Effector memory CD4-positive, alpha-beta T cell (primary cell): ENCODE measurements around the gene TTC5.
"Not testable (repeated sequence)": the region's sequence is repeated elsewhere in the genome, so short reads cannot be mapped to it uniquely, and the experiment has no call there.

Experiments used
- DNase-seq, 3 donors: peaks; one replicate each; pipeline ENCODE4 v3.0.0-alpha.2; 2020
- H3K27ac ChIP-seq: 2 replicates; pipeline ENCODE4 v1.7.0; 2013; ENCODE audit warnings: mild to moderate bottlenecking, low read length, moderate library complexity; ENCODE audit not compliant: insufficient read depth, poor library complexity, severe bottlenecking
- H3K27me3 ChIP-seq: replicated peaks from 2 replicates; pipeline ENCODE4 v1.7.0; 2013; ENCODE audit warnings: mild to moderate bottlenecking, low read length; ENCODE audit not compliant: insufficient read depth, control insufficient read depth, poor library complexity, severe bottlenecking
- H3K36me3 ChIP-seq: 2 replicates; pipeline ENCODE4 v1.7.0; 2013; ENCODE audit warnings: mild to moderate bottlenecking, low read length, moderate library complexity; ENCODE audit not compliant: control insufficient read depth, insufficient read depth
- H3K4me1 ChIP-seq: 2 replicates; pipeline ENCODE4 v1.7.0; 2013; ENCODE audit warnings: low read length, mild to moderate bottlenecking; ENCODE audit not compliant: control insufficient read depth, insufficient read depth, poor library complexity, severe bottlenecking
- H3K4me3 ChIP-seq: 2 replicates; pipeline ENCODE4 v1.7.0; 2013; ENCODE audit warnings: low read length, low read depth, mild to moderate bottlenecking; ENCODE audit not compliant: insufficient read depth, poor library complexity, severe bottlenecking
- H3K9me3 ChIP-seq: 2 replicates; pipeline ENCODE4 v1.7.0; 2013; ENCODE audit warnings: mild to moderate bottlenecking, low read length, moderate library complexity; ENCODE audit not compliant: control insufficient read depth
- total RNA-seq, 3 donors: gene quantifications; one replicate each; lab custom pipeline; 2026; lab: John Stamatoyannopoulos, UW

Gene TTC5
- 11.4 to 19.9 (median 14.1) reads per million in 3 donors for total RNA-seq

GRCh38 chr14:20305265-20306078 lies at the start of gene TTC5:
TSS of gene TTC5 (minus strand) at chr14:20305951. CDS start at chr14:20305937, 14 bp downstream.
- peak within 1 kb of the TSS; percentile 82 for H3K4me3 ChIP-seq
- H3K9me3 ChIP-seq = no peaks in the 10 kb centered on the region
- peak within 1 kb of the TSS; percentile 66 for H3K27ac ChIP-seq
- peaks cover 11% of the 10 kb centered on the region for H3K4me1 ChIP-seq
- peaks cover 10% of the 10 kb centered on the region for H3K36me3 ChIP-seq
- peak; percentile 72 to 82 (median 78) for DNase-seq
- H3K27me3 ChIP-seq = no peaks in the 10 kb centered on the region

- H3K36me3 ChIP-seq = peaks cover 35% of the 10 kb centered on the region
- no peaks in the 10 kb centered on the region for H3K9me3 ChIP-seq
- H3K27ac ChIP-seq = no peak overlapping the region
- H3K4me1 ChIP-seq = no peaks in the 10 kb centered on the region
- H3K4me3 ChIP-seq = no peak overlapping the region
- no peaks in the 10 kb centered on the region for H3K27me3 ChIP-seq
- DNase-seq = no peak
Measured at GRCh38 chr14:20350860-20351259, 45.1 kb upstream of the TTC5 start.

- no peak overlapping the region for H3K27ac ChIP-seq
- no peaks in the 10 kb centered on the region for H3K9me3 ChIP-seq
- H3K27me3 ChIP-seq = no peaks in the 10 kb centered on the region
- H3K4me3 ChIP-seq = no peak overlapping the region
- H3K4me1 ChIP-seq = no peaks in the 10 kb centered on the region
- peaks cover 32% of the 10 kb centered on the region for H3K36me3 ChIP-seq
- DNase-seq = no peak
Measured at GRCh38 chr14:20350282-20350681, 44.5 kb upstream of the TTC5 start.

GRCh38 chr14:20347747-20348146 lies 42.0 kb upstream of the TTC5 start:
- no peak overlapping the region for H3K4me3 ChIP-seq
- no peak overlapping the region for H3K27ac ChIP-seq
- no peak for DNase-seq
- no peaks in the 10 kb centered on the region for H3K27me3 ChIP-seq
- H3K36me3 ChIP-seq = peaks cover 15% of the 10 kb centered on the region
- H3K4me1 ChIP-seq = no peaks in the 10 kb centered on the region
- no peaks in the 10 kb centered on the region for H3K9me3 ChIP-seq

GRCh38 chr14:20346713-20347112 lies 41.0 kb upstream of the TTC5 start:
- no peak overlapping the region for H3K4me3 ChIP-seq
- H3K36me3 ChIP-seq = peaks cover 10% of the 10 kb centered on the region
- H3K27ac ChIP-seq = no peak overlapping the region
- no peaks in the 10 kb centered on the region for H3K4me1 ChIP-seq
- no peaks in the 10 kb centered on the region for H3K27me3 ChIP-seq
- no peaks in the 10 kb centered on the region for H3K9me3 ChIP-seq
- DNase-seq = no peak

- H3K27ac ChIP-seq = no peak overlapping the region
- DNase-seq = no peak
- no peaks in the 10 kb centered on the region for H3K27me3 ChIP-seq
- no peaks in the 10 kb centered on the region for H3K9me3 ChIP-seq
- H3K4me3 ChIP-seq = no peak overlapping the region
- no peaks in the 10 kb centered on the region for H3K4me1 ChIP-seq
- peaks cover 4% of the 10 kb centered on the region for H3K36me3 ChIP-seq
Measured at GRCh38 chr14:20345366-20345765, 39.6 kb upstream of the TTC5 start.

- no peak for DNase-seq
- no peaks in the 10 kb centered on the region for H3K27me3 ChIP-seq
- H3K4me3 ChIP-seq = peak overlapping the region; percentile 93
- H3K9me3 ChIP-seq = no peaks in the 10 kb centered on the region
- H3K36me3 ChIP-seq = peaks cover 4% of the 10 kb centered on the region
- H3K27ac ChIP-seq = peak overlapping the region; percentile 97
- H3K4me1 ChIP-seq = no peaks in the 10 kb centered on the region
Measured at GRCh38 chr14:20343862-20344220, 38.1 kb upstream of the TTC5 start.

GRCh38 chr14:20343092-20343861 lies 37.5 kb upstream of the TTC5 start, which contains the start of gene PARP2:
TSS of gene PARP2 (plus strand) at chr14:20343635. CDS start at chr14:20343642, 7 bp downstream.
- Histone ChIP-seq H3K27me3 (no peaks in the 10 kb centered on the region), H3K9me3 (no peaks in the 10 kb centered on the region), H3K36me3 (peaks cover 4% of the 10 kb centered on the region), H3K4me3 (peak within 1 kb of the TSS; percentile 93), H3K4me1 (no peaks in the 10 kb centered on the region), H3K27ac (peak within 1 kb of the TSS; percentile 97)
- DNase-seq = peak; percentile 85 to 91 (median 89)

GRCh38 chr14:20341646-20342045 lies 35.9 kb upstream of the TTC5 start:
- H3K27ac ChIP-seq = no peak overlapping the region
- H3K9me3 ChIP-seq = no peaks in the 10 kb centered on the region
- H3K4me3 ChIP-seq = peak overlapping the region; percentile 93

GRCh38 chr14:20341032-20341431 lies 35.3 kb upstream of the TTC5 start:
- not testable (repeated sequence) for H3K36me3 ChIP-seq, H3K27ac ChIP-seq, H3K4me1 ChIP-seq, DNase-seq, H3K4me3 ChIP-seq, H3K27me3 ChIP-seq, H3K9me3 ChIP-seq

More at GRCh38 chr14:20341646-20342045, 35.9 kb upstream of the TTC5 start:
- DNase-seq = no peak
- no peaks in the 10 kb centered on the region for H3K4me1 ChIP-seq
- no peaks in the 10 kb centered on the region for H3K27me3 ChIP-seq
- peaks cover 3% of the 10 kb centered on the region for H3K36me3 ChIP-seq
